ENCODE data around the gene C6orf62.
"Not testable (repeated sequence)": the region's sequence is repeated elsewhere in the genome, so short reads cannot be mapped to it uniquely, and the experiment has no call there.

Gene C6orf62

GRCh38 chr6:24719125-24719971, at the start of gene C6orf62:
Gene C6orf62, minus strand, starts transcription at chr6:24719154. Its CDS starts 486 bp downstream, at chr6:24718668.
- TF ChIP-seq GATA1 (IDR thresholded peaks at IDR 0.05; ENCODE audit: low read depth, low read length), result no peak
- TF ChIP-seq POLR2A (IDR thresholded peaks at IDR 0.05; ENCODE audit: low read length), result peak; percentile 26
- peak; percentile 77 to 85 for DNase-seq

- no peak for TF ChIP-seq GATA1 (IDR thresholded peaks at IDR 0.05; ENCODE audit: low read depth, low read length)
- no peak for TF ChIP-seq POLR2A (IDR thresholded peaks at IDR 0.05; ENCODE audit: low read length)
- no peak for DNase-seq
These were observed 49.4 kb upstream of the C6orf62 start for GRCh38 chr6:24768361-24768760.

GRCh38 chr6:24766680-24767462, 47.9 kb upstream of the C6orf62 start:
- DNase-seq, result peak; percentile 30 to 47
- TF ChIP-seq GATA1 (IDR thresholded peaks at IDR 0.05; ENCODE audit: low read depth, low read length), result no peak
- TF ChIP-seq POLR2A (IDR thresholded peaks at IDR 0.05; ENCODE audit: low read length), result no peak

GRCh38 chr6:24765968-24766367, 47.0 kb upstream of the C6orf62 start:
- not testable (repeated sequence) for DNase-seq

- not testable (repeated sequence) for DNase-seq
These were observed 46.2 kb upstream of the C6orf62 start for GRCh38 chr6:24764833-24765828.

- DNase-seq, result peak; percentile 26 to 51
- no peak for TF ChIP-seq POLR2A (IDR thresholded peaks at IDR 0.05; ENCODE audit: low read length)
- no peak for TF ChIP-seq GATA1 (IDR thresholded peaks at IDR 0.05; ENCODE audit: low read depth, low read length)
These were observed 44.6 kb upstream of the C6orf62 start for GRCh38 chr6:24763578-24763977.

GRCh38 chr6:24761851-24762250, 42.9 kb upstream of the C6orf62 start:
- no peak for DNase-seq
- TF ChIP-seq GATA1 (IDR thresholded peaks at IDR 0.05; ENCODE audit: low read depth, low read length) (no peak), POLR2A (IDR thresholded peaks at IDR 0.05; ENCODE audit: low read length) (no peak)

- DNase-seq, result peak; percentile 54 to 55
- TF ChIP-seq POLR2A (IDR thresholded peaks at IDR 0.05; ENCODE audit: low read length), result no peak
- no peak for TF ChIP-seq GATA1 (IDR thresholded peaks at IDR 0.05; ENCODE audit: low read depth, low read length)
These were observed 42.4 kb upstream of the C6orf62 start for GRCh38 chr6:24761193-24761835.

- TF ChIP-seq POLR2A (IDR thresholded peaks at IDR 0.05; ENCODE audit: low read length), result no peak
- no peak for TF ChIP-seq GATA1 (IDR thresholded peaks at IDR 0.05; ENCODE audit: low read depth, low read length)
- no peak for DNase-seq
These were observed 41.3 kb upstream of the C6orf62 start for GRCh38 chr6:24760210-24760609.

GRCh38 chr6:24759718-24760117, 40.8 kb upstream of the C6orf62 start:
- TF ChIP-seq POLR2A (IDR thresholded peaks at IDR 0.05; ENCODE audit: low read length) (no peak), GATA1 (IDR thresholded peaks at IDR 0.05; ENCODE audit: low read depth, low read length) (no peak)
- DNase-seq, result no peak

- DNase-seq, result no peak
- no peak for TF ChIP-seq GATA1 (IDR thresholded peaks at IDR 0.05; ENCODE audit: low read depth, low read length)
- TF ChIP-seq POLR2A (IDR thresholded peaks at IDR 0.05; ENCODE audit: low read length), result no peak
These were observed 38.7 kb upstream of the C6orf62 start for GRCh38 chr6:24757611-24758010.

GRCh38 chr6:24755279-24755678, 36.3 kb upstream of the C6orf62 start:
- no peak for TF ChIP-seq GATA1 (IDR thresholded peaks at IDR 0.05; ENCODE audit: low read depth, low read length)
- TF ChIP-seq POLR2A (IDR thresholded peaks at IDR 0.05; ENCODE audit: low read length), result no peak
- peak; percentile 69 to 85 for DNase-seq

- not testable (repeated sequence) for DNase-seq
These were observed 35.4 kb upstream of the C6orf62 start for GRCh38 chr6:24754378-24754777.
